Activated CD8-positive, alpha-beta T cell treated with anti-CD3 and anti-CD28 coated beads for 36 hours (primary cell): ENCODE measurements around the gene FSD1. TPM values are rescaled to one million over a fixed set of nuclear protein-coding genes. Genes with fewer than 3 reads are reported as not detected.
A peak's percentile ranks its signal among the peaks of the same experiment; 100 is the strongest.

Source experiments
- ATAC-seq: fragments of 200-7000 bp; cut with Tn5 transposase; one replicate; pipeline ENCODE4 v1.10.0; 2021; ENCODE audit warnings: mild to moderate bottlenecking, moderate library complexity
- CTCF ChIA-PET: fragments of 350-600 bp; sonication (Branson Sonifier 250); formaldehyde crosslinking; loops from one replicate; lab custom pipeline; 2021; ENCODE audit warnings: antibody characterized with exemption; lab: Charles Lee
- POLR2A ChIA-PET: fragments of 350-600 bp; sonication (Branson Sonifier 250); formaldehyde crosslinking; loops from one replicate; lab custom pipeline; 2021; ENCODE audit warnings: antibody characterized with exemption; lab: Charles Lee
- DNase-seq: peaks from one replicate; pipeline ENCODE4 v3.0.0-alpha.2; 2020
- H3K27ac Mint-ChIP-seq: one replicate; pipeline ENCODE4 v1.8.0; 2021; ENCODE audit warnings: mild to moderate bottlenecking, mixed read lengths
- H3K27me3 Mint-ChIP-seq: one replicate; pipeline ENCODE4 v1.8.0; 2021; ENCODE audit warnings: mixed read lengths
- H3K36me3 Mint-ChIP-seq: one replicate; pipeline ENCODE4 v1.8.0; 2021; ENCODE audit warnings: low read depth, mixed read lengths
- H3K4me1 Mint-ChIP-seq: one replicate; pipeline ENCODE4 v1.8.0; 2021; ENCODE audit warnings: low read depth, mixed read lengths
- H3K4me3 Mint-ChIP-seq: one replicate; pipeline ENCODE4 v1.8.0; 2021; ENCODE audit warnings: mild to moderate bottlenecking, moderate library complexity, mixed read lengths
- H3K9me3 Mint-ChIP-seq: one replicate; pipeline ENCODE4 v1.8.0; 2021; ENCODE audit warnings: mixed read lengths
- intact Hi-C: fragments of 100-400 bp; cut with micrococcal nuclease; formaldehyde crosslinking; loops from one replicate; pipeline ENCODE4 v1.10.0; 2022
- total RNA-seq, 2 experiments: library from RNA; stranded (reverse); gene quantifications; one replicate each; pipeline ENCODE4 v1.2.3, GENCODE V29; 2021
- TF ChIP-seq, protein P1 (sequence below): fragments of 200-600 bp; IDR thresholded peaks from one replicate; pipeline ENCODE4 v1.8.0; 2022; ENCODE audit warnings: antibody characterized with exemption, mild to moderate bottlenecking

The FSD1 gene
- 10 to 100 TPM; 19.7 to 22.0 TPM for total RNA-seq

- intact Hi-C loops = no loop called here
- H3K4me3 Mint-ChIP-seq = peak within 1 kb of the TSS; percentile 68
- peak within 1 kb of the TSS; percentile 60 for H3K27ac Mint-ChIP-seq
- TF ChIP-seq, protein P1, sequence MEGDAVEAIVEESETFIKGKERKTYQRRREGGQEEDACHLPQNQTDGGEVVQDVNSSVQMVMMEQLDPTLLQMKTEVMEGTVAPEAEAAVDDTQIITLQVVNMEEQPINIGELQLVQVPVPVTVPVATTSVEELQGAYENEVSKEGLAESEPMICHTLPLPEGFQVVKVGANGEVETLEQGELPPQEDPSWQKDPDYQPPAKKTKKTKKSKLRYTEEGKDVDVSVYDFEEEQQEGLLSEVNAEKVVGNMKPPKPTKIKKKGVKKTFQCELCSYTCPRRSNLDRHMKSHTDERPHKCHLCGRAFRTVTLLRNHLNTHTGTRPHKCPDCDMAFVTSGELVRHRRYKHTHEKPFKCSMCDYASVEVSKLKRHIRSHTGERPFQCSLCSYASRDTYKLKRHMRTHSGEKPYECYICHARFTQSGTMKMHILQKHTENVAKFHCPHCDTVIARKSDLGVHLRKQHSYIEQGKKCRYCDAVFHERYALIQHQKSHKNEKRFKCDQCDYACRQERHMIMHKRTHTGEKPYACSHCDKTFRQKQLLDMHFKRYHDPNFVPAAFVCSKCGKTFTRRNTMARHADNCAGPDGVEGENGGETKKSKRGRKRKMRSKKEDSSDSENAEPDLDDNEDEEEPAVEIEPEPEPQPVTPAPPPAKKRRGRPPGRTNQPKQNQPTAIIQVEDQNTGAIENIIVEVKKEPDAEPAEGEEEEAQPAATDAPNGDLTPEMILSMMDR = no peak
- H3K36me3 Mint-ChIP-seq = peaks cover 3% of the 10 kb centered on the region
- H3K4me1 Mint-ChIP-seq = peaks cover 26% of the 10 kb centered on the region
- DNase-seq (peak; percentile 88), ATAC-seq (peak; percentile 85)
- no peaks in the 10 kb centered on the region for H3K27me3 Mint-ChIP-seq
- H3K9me3 Mint-ChIP-seq = no peaks in the 10 kb centered on the region
- ChIA-PET CTCF (interaction anchor here (0.6 to 1.7 kb wide), 2 partner anchors 36 to 541 kb away, joined by 3 read pairs; no protein-coding TSS in a partner anchor), POLR2A (interaction anchor here (0.8 to 1.5 kb wide), 9 partner anchors 9 to 99 kb away, joined by 3 to 5 read pairs (median 3); partner anchors contain the start of genes MPND and YJU2)
These were observed at the start of gene FSD1 for GRCh38 chr19:4304538-4305256. FSD1 (plus strand) TSS chr19:4304598; CDS start chr19:4304747, 149 bp downstream.

GRCh38 chr19:4256563-4256962, 47.8 kb upstream of the FSD1 start:
- Mint-ChIP-seq H3K4me3 (no peak overlapping the region), H3K36me3 (peaks cover 55% of the 10 kb centered on the region), H3K27ac (no peak overlapping the region), H3K9me3 (no peaks in the 10 kb centered on the region), H3K27me3 (no peaks in the 10 kb centered on the region), H3K4me1 (no peaks in the 10 kb centered on the region)
- ChIA-PET CTCF (interaction anchor here (0.8 to 2.0 kb wide), 5 partner anchors 9 to 96 kb away, joined by 3 to 8 read pairs (median 5); partner anchors contain the start of gene YJU2), POLR2A (interaction anchor here (0.9 kb wide), 1 partner anchor 10 kb away, joined by 4 read pairs; no protein-coding TSS in a partner anchor)
- TF ChIP-seq, protein P1 = no peak
- intact Hi-C loops = no loop called here
- DNase-seq (peak; percentile 25), ATAC-seq (peak; percentile 27)

DNA sequence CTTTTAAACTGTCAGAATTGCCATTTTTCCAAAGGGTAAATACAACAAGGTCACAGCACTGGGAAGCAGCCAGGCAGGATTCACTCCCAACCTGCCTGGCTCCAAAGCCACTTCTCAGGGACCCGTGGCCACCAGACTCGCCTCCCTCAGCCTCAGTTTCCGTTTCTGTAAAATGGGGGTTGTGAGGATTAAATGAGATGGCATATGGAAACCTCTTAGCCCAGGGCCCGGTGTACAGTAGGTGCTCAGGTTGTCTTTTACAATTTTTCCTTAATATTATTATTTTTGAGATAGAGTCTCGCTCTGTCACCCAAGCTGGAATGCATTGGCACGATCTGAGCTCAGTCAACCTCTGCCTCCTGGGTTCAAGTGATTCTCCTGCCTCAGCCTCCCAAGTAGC, 47.4 kb upstream of the FSD1 start:
- ChIA-PET CTCF (interaction anchor here (0.8 to 2.0 kb wide), 5 partner anchors 10 to 95 kb away, joined by 3 to 8 read pairs (median 5); partner anchors contain the start of gene YJU2), POLR2A (interaction anchor here (0.9 kb wide), 1 partner anchor 10 kb away, joined by 4 read pairs; no protein-coding TSS in a partner anchor)
- TF ChIP-seq, protein P1 = no peak
- no peak overlapping the region for H3K27ac Mint-ChIP-seq
- no peaks in the 10 kb centered on the region for H3K27me3 Mint-ChIP-seq
- intact Hi-C loops = no loop called here
- no peak overlapping the region for H3K4me3 Mint-ChIP-seq
- H3K9me3 Mint-ChIP-seq = no peaks in the 10 kb centered on the region
- ATAC-seq = no peak
- H3K36me3 Mint-ChIP-seq = peaks cover 54% of the 10 kb centered on the region
- DNase-seq = no peak
- H3K4me1 Mint-ChIP-seq = no peaks in the 10 kb centered on the region

- ChIA-PET POLR2A (interaction anchor here (1.3 kb wide), 1 partner anchor 9 kb away, joined by 3 read pairs; no protein-coding TSS in a partner anchor), CTCF (interaction anchor here (2.1 kb wide), 1 partner anchor 9 kb away, joined by 7 read pairs; no protein-coding TSS in a partner anchor)
- Mint-ChIP-seq H3K36me3 (peaks cover 52% of the 10 kb centered on the region), H3K27me3 (no peaks in the 10 kb centered on the region), H3K4me3 (no peak overlapping the region), H3K27ac (no peak overlapping the region), H3K4me1 (no peaks in the 10 kb centered on the region), H3K9me3 (no peaks in the 10 kb centered on the region)
- intact Hi-C loops = no loop called here
- DNase-seq = no peak
- TF ChIP-seq, protein P1 = no peak
- ATAC-seq = no peak
These were observed 46.2 kb upstream of the FSD1 start for GRCh38 chr19:4258181-4258580.
